H9 (cell line): Measurements from ENCODE around the gene LRRC31. TPM values are rescaled to one million over a fixed set of nuclear protein-coding genes. Genes with fewer than 3 reads are reported as not detected.

Experiments used
- DNase-seq: peaks from one replicate; pipeline ENCODE4 v3.0.0-alpha.2; 2017
- H2AFZ ChIP-seq: one replicate; pipeline ENCODE4 v1.6.1; 2013; ENCODE audit warnings: mild to moderate bottlenecking, low read length, control low read depth, moderate library complexity
- H2AK5ac ChIP-seq: 2 replicates; pipeline ENCODE4 v1.6.1; 2013; ENCODE audit warnings: low read length, control low read depth, mixed read lengths; ENCODE audit not compliant: insufficient read length
- H2BK120ac ChIP-seq: one replicate; pipeline ENCODE4 v1.6.1; 2013; ENCODE audit warnings: low read depth, mild to moderate bottlenecking, low read length, control low read depth, inconsistent platforms; ENCODE audit not compliant: poor library complexity, severe bottlenecking
- H2BK12ac ChIP-seq: 2 replicates; pipeline ENCODE4 v1.6.1; 2013; ENCODE audit warnings: low read length, control low read depth, mixed read lengths, low read depth; ENCODE audit not compliant: insufficient read length
- H2BK15ac ChIP-seq: 2 replicates; pipeline ENCODE4 v1.6.1; 2013; ENCODE audit warnings: low read depth, low read length, control low read depth
- H2BK20ac ChIP-seq: one replicate; pipeline ENCODE4 v1.6.1; 2013; ENCODE audit warnings: low read depth, mild to moderate bottlenecking, low read length, control low read depth, inconsistent platforms; ENCODE audit not compliant: poor library complexity, severe bottlenecking
- H2BK5ac ChIP-seq: 2 replicates; pipeline ENCODE4 v1.6.1; 2013; ENCODE audit warnings: low read length, control low read depth, mixed read lengths; ENCODE audit not compliant: insufficient read length
- H3K14ac ChIP-seq: 2 replicates; pipeline ENCODE4 v1.6.1; 2013; ENCODE audit warnings: low read length, control low read depth; ENCODE audit not compliant: insufficient read depth
- H3K18ac ChIP-seq: 2 replicates; pipeline ENCODE4 v1.6.1; 2013; ENCODE audit warnings: low read depth, mild to moderate bottlenecking, mixed read lengths, low read length, control low read depth; ENCODE audit not compliant: insufficient read length
- H3K23ac ChIP-seq: 2 replicates; pipeline ENCODE4 v1.6.1; 2013; ENCODE audit warnings: low read length, control low read depth, mixed read lengths, low read depth; ENCODE audit not compliant: insufficient read length
- H3K23me2 ChIP-seq: 2 replicates; pipeline ENCODE4 v1.6.1; 2013; ENCODE audit warnings: low read depth, mild to moderate bottlenecking, mixed read lengths, low read length, control low read depth; ENCODE audit not compliant: insufficient read length, poor library complexity, severe bottlenecking
- H3K27ac ChIP-seq: 2 replicates; pipeline ENCODE4 v1.5.1; 2013; ENCODE audit warnings: low read length, control low read depth, mixed read lengths, low read depth; ENCODE audit not compliant: insufficient read length
- H3K27me3 ChIP-seq: 2 replicates; pipeline ENCODE4 v1.6.1; 2013; ENCODE audit warnings: low read length, control low read depth, inconsistent platforms; ENCODE audit not compliant: insufficient read depth
- H3K4ac ChIP-seq: 2 replicates; pipeline ENCODE4 v1.6.1; 2013; ENCODE audit warnings: low read depth, mild to moderate bottlenecking, control low read depth, inconsistent platforms, low read length, moderate library complexity
- H3K4me1 ChIP-seq: 2 replicates; pipeline ENCODE4 v1.6.1; 2013; ENCODE audit warnings: low read length, control low read depth, inconsistent platforms; ENCODE audit not compliant: insufficient read depth
- H3K4me2 ChIP-seq: 2 replicates; pipeline ENCODE4 v1.6.1; 2013; ENCODE audit warnings: low read length, control low read depth, mixed read lengths; ENCODE audit not compliant: insufficient read length, insufficient read depth
- H3K56ac ChIP-seq: 2 replicates; pipeline ENCODE4 v1.6.1; 2013; ENCODE audit warnings: low read depth, mild to moderate bottlenecking, mixed read lengths, low read length, control low read depth; ENCODE audit not compliant: insufficient read length
- H3K79me1 ChIP-seq: 2 replicates; pipeline ENCODE4 v1.6.1; 2013; ENCODE audit warnings: low read depth, mild to moderate bottlenecking, moderate library complexity, low read length, control low read depth, inconsistent platforms; ENCODE audit not compliant: insufficient read depth, poor library complexity, severe bottlenecking
- H3K79me2 ChIP-seq: 2 replicates; pipeline ENCODE4 v1.6.1; 2013; ENCODE audit warnings: low read length, control low read depth, inconsistent platforms; ENCODE audit not compliant: insufficient read depth
- H3K9ac ChIP-seq: 2 replicates; pipeline ENCODE4 v1.6.1; 2013; ENCODE audit warnings: low read length, control low read depth, mixed read lengths; ENCODE audit not compliant: insufficient read length; ENCODE audit errors: extremely low read depth
- H3K9me3 ChIP-seq: one replicate; pipeline ENCODE4 v1.6.1; 2013; ENCODE audit warnings: low read depth, low read length, inconsistent platforms; ENCODE audit not compliant: control insufficient read depth
- H3T11ph ChIP-seq: one replicate; pipeline ENCODE4 v1.6.1; 2013; ENCODE audit warnings: mild to moderate bottlenecking, low read length, control low read depth, inconsistent platforms
- H4K20me1 ChIP-seq: one replicate; pipeline ENCODE4 v1.6.1; 2013; ENCODE audit not compliant: control insufficient read depth, insufficient read length, insufficient read depth
- H4K5ac ChIP-seq: 2 replicates; pipeline ENCODE4 v1.6.1; 2013; ENCODE audit warnings: low read depth, mild to moderate bottlenecking, mixed read lengths, low read length, control low read depth; ENCODE audit not compliant: insufficient read length
- H4K8ac ChIP-seq: replicated peaks from 2 replicates; pipeline ENCODE4 v1.6.1; 2013; ENCODE audit warnings: low read length, control low read depth, mixed read lengths, low read depth; ENCODE audit not compliant: insufficient read length
- H4K91ac ChIP-seq: 2 replicates; pipeline ENCODE4 v1.6.1; 2013; ENCODE audit warnings: low read depth, mild to moderate bottlenecking, moderate library complexity, mixed read lengths, low read length, control low read depth; ENCODE audit not compliant: insufficient read length
- H3K27ac Mint-ChIP-seq, 3 experiments: 2 replicates in 2 of 3; 3 replicates in 1 of 3; pipeline ENCODE4 v1.8.0; 2020 to 2021; ENCODE audit warnings: mixed read lengths in 3 of 3, mild to moderate bottlenecking in 1 of 3, moderate library complexity in 1 of 3
- H3K27me3 Mint-ChIP-seq: 2 replicates; pipeline ENCODE4 v1.8.0; 2021; ENCODE audit warnings: low read depth, mild to moderate bottlenecking, moderate library complexity, mixed read lengths
- H3K36me3 Mint-ChIP-seq, 3 experiments: 2 replicates in 2 of 3; 3 replicates in 1 of 3; pipeline ENCODE4 v1.8.0; 2020 to 2021; ENCODE audit warnings: low read depth in 3 of 3, mixed read lengths in 3 of 3; ENCODE audit not compliant: insufficient read depth in 1 of 3
- H3K4me1 Mint-ChIP-seq, 2 experiments: 2 replicates each; pipeline ENCODE4 v1.8.0; 2020; ENCODE audit warnings: mixed read lengths in 2 of 2
- H3K4me3 Mint-ChIP-seq, 2 experiments: 2 replicates in 1 of 2; 3 replicates in 1 of 2; pipeline ENCODE4 v1.8.0; 2020 to 2021; ENCODE audit warnings: mild to moderate bottlenecking in 2 of 2, mixed read lengths in 2 of 2, moderate library complexity in 1 of 2
- H3K9me3 Mint-ChIP-seq, 2 experiments: 2 replicates in 1 of 2; 3 replicates in 1 of 2; pipeline ENCODE4 v1.8.0; 2020; ENCODE audit warnings: mild to moderate bottlenecking in 2 of 2, mixed read lengths in 2 of 2, moderate library complexity in 1 of 2
- CTCF ChIP-seq: fragments of 200-600 bp; sonication (generic); conservative IDR thresholded peaks from 3 replicates; pipeline ENCODE4 v1.8.0; 2021; ENCODE audit warnings: antibody characterized with exemption, mild to moderate bottlenecking
- WGBS: extraction: QIAGEN DNeasy Blood & Tissue Kit; methylation state at CpG from one replicate; pipeline ENCODE4 v1.1.7; 2013; ENCODE audit warnings: missing lambda C conversion rate, low lambda C conversion rate, mixed read lengths; ENCODE audit not compliant: insufficient read length; ENCODE audit errors: extremely low coverage; 5-methylcytosine and 5-hydroxymethylcytosine counted together
- total RNA-seq: library from RNA; stranded (reverse); gene quantifications from 2 replicates; pipeline ENCODE4 v1.2.1, GENCODE V29; 2021

Gene LRRC31
- total RNA-seq, 1 experiment from 2014 or later: not detected

GRCh38 chr3:169813757-169814517 lies 55.8 kb downstream of the LRRC31 start:
- H2BK5ac ChIP-seq: no peak overlapping the region
- H3K27me3 ChIP-seq: no peaks in the 10 kb centered on the region
- peak overlapping the region; percentile 6 for H3K4me2 ChIP-seq
- peaks cover 2 to 14% (median 6%) of the 10 kb centered on the region in 3 experiments; a peak in 5 of 7 replicates for H3K36me3 Mint-ChIP-seq
- no peaks in the 10 kb centered on the region for H3K9me3 ChIP-seq
- H2AFZ ChIP-seq: peak overlapping the region; percentile 56
- no peak overlapping the region for H3K14ac ChIP-seq
- H4K8ac ChIP-seq: no peak overlapping the region
- H2BK20ac ChIP-seq: no peak overlapping the region
- H3K4me3 Mint-ChIP-seq: peak overlapping the region in 1 of 2 experiments; percentile 74; a peak in 3 of 5 replicates
- H3K27ac ChIP-seq: no peak overlapping the region
- H3K9me3 Mint-ChIP-seq: peaks cover 10 to 16% of the 10 kb centered on the region in 2 experiments
- no peak overlapping the region for H3K9ac ChIP-seq
- no CpG with 5 or more reads among the region's 27 CpGs for WGBS
- no peak overlapping the region for H2BK120ac ChIP-seq
- no peak overlapping the region for H4K5ac ChIP-seq
- H3T11ph ChIP-seq: no peak overlapping the region
- H4K91ac ChIP-seq: no peak overlapping the region
- no peak overlapping the region for H3K56ac ChIP-seq
- no peak overlapping the region for H3K18ac ChIP-seq
- no peak overlapping the region for H2AK5ac ChIP-seq
- no peak overlapping the region for H3K4ac ChIP-seq
- no peak overlapping the region for H3K27ac Mint-ChIP-seq
- H2BK15ac ChIP-seq: no peak overlapping the region
- TF ChIP-seq CTCF: peak; percentile 69
- no peak overlapping the region for H3K23ac ChIP-seq
- H3K79me2 ChIP-seq: no peaks in the 10 kb centered on the region
- H2BK12ac ChIP-seq: no peak overlapping the region
- peaks cover 9% of the 10 kb centered on the region for H3K23me2 ChIP-seq
- no peaks in the 10 kb centered on the region for H3K4me1 ChIP-seq
- no peaks in the 10 kb centered on the region for H3K79me1 ChIP-seq
- H4K20me1 ChIP-seq: no peaks in the 10 kb centered on the region
- H3K4me1 Mint-ChIP-seq: peaks cover 25 to 30% of the 10 kb centered on the region in 2 experiments
- peak; percentile 82 for DNase-seq
- H3K27me3 Mint-ChIP-seq: peaks cover 29% of the 10 kb centered on the region
